Skeletal muscle tissue (tissue), 4 donors: ENCODE results near the gene NAALADL2. TPM values are rescaled to one million over a fixed set of nuclear protein-coding genes. Genes with fewer than 3 reads are reported as not detected.

ENCODE experiments used
- H3K27ac ChIP-seq: one replicate; pipeline ENCODE4 v1.7.0; 2013; ENCODE audit warnings: mild to moderate bottlenecking, low read depth, low read length, inconsistent platforms
- H3K27me3 ChIP-seq, 3 donors: one replicate each; pipeline ENCODE4 v1.7.0; 2013; ENCODE audit warnings: low read length in 3 of 3; ENCODE audit not compliant: control insufficient read depth in 3 of 3, insufficient read depth in 3 of 3
- H3K36me3 ChIP-seq, 3 donors: one replicate each; pipeline ENCODE4 v1.7.0; 2013; ENCODE audit warnings: low read length in 3 of 3; ENCODE audit not compliant: control insufficient read depth in 3 of 3, insufficient read depth in 3 of 3
- H3K4me1 ChIP-seq, 3 donors: one replicate each; pipeline ENCODE4 v1.7.0; 2013; ENCODE audit warnings: low read length in 3 of 3, mild to moderate bottlenecking in 3 of 3; ENCODE audit not compliant: control insufficient read depth in 3 of 3, insufficient read depth in 3 of 3
- H3K4me3 ChIP-seq, 3 donors: one replicate each; pipeline ENCODE4 v1.7.0; 2013; ENCODE audit warnings: low read length in 3 of 3
- H3K9ac ChIP-seq, 3 donors: one replicate each; pipeline ENCODE4 v1.7.0; 2013; ENCODE audit warnings: low read length in 3 of 3, mild to moderate bottlenecking in 3 of 3, moderate library complexity in 2 of 3, low read depth in 1 of 3
- H3K9me3 ChIP-seq, 3 donors: one replicate each; pipeline ENCODE4 v1.7.0; 2013; ENCODE audit warnings: low read length in 3 of 3; ENCODE audit not compliant: control insufficient read depth in 3 of 3
- total RNA-seq: library from RNA; depleted of rRNA; stranded (reverse); fragments of >200 nt; gene quantifications from one replicate; pipeline ENCODE4 v1.2.3, GENCODE V29; 2014
- donor health status: Osteomylitis.

The NAALADL2 gene
- total RNA-seq, 1 donor from 2014 or later: 17.7 TPM

- Histone ChIP-seq H3K9me3 (no peaks in the 10 kb centered on the region), H3K9ac (no peak overlapping the region), H3K4me1 (no peaks in the 10 kb centered on the region), H3K4me3 (no peak overlapping the region), H3K27ac (no peak overlapping the region), H3K27me3 (no peaks in the 10 kb centered on the region), H3K36me3 (no peaks in the 10 kb centered on the region)
Observed at GRCh38 chr3:175326041-175326440, 466.9 kb downstream of the NAALADL2 start.

- H3K9ac ChIP-seq: no peak overlapping the region
- no peak overlapping the region for H3K4me3 ChIP-seq
- no peaks in the 10 kb centered on the region for H3K36me3 ChIP-seq
- no peak overlapping the region for H3K27ac ChIP-seq
- H3K27me3 ChIP-seq: no peaks in the 10 kb centered on the region
- H3K4me1 ChIP-seq: no peaks in the 10 kb centered on the region
- no peaks in the 10 kb centered on the region for H3K9me3 ChIP-seq
Observed at GRCh38 chr3:175329373-175329772, 470.2 kb downstream of the NAALADL2 start.

GRCh38 chr3:175335229-175335628, 476.1 kb downstream of the NAALADL2 start:
- no peak overlapping the region for H3K9ac ChIP-seq
- no peaks in the 10 kb centered on the region for H3K27me3 ChIP-seq

GRCh38 chr3:175336406-175337133, 477.4 kb downstream of the NAALADL2 start:
- peaks cover 0 to 6% (median 0%) of the 10 kb centered on the region in 3 donors for H3K4me1 ChIP-seq

More at GRCh38 chr3:175335229-175335628, 476.1 kb downstream of the NAALADL2 start:
- Histone ChIP-seq H3K9me3 (no peaks in the 10 kb centered on the region), H3K36me3 (no peaks in the 10 kb centered on the region), H3K4me1 (peaks cover 0 to 6% (median 0%) of the 10 kb centered on the region in 3 donors), H3K4me3 (no peak overlapping the region), H3K27ac (no peak overlapping the region)

GRCh38 chr3:175337631-175338030, 478.5 kb downstream of the NAALADL2 start:
- Histone ChIP-seq H3K9me3 (no peaks in the 10 kb centered on the region), H3K4me1 (peaks cover 0 to 6% (median 0%) of the 10 kb centered on the region in 3 donors), H3K4me3 (no peak overlapping the region), H3K36me3 (no peaks in the 10 kb centered on the region), H3K27me3 (no peaks in the 10 kb centered on the region), H3K27ac (no peak overlapping the region), H3K9ac (no peak overlapping the region)

More at GRCh38 chr3:175336406-175337133, 477.4 kb downstream of the NAALADL2 start:
- Histone ChIP-seq H3K4me3 (no peak overlapping the region), H3K27me3 (no peaks in the 10 kb centered on the region), H3K9ac (no peak overlapping the region), H3K9me3 (no peaks in the 10 kb centered on the region), H3K36me3 (no peaks in the 10 kb centered on the region), H3K27ac (no peak overlapping the region)

- Histone ChIP-seq H3K27me3 (no peaks in the 10 kb centered on the region), H3K9ac (no peak overlapping the region), H3K4me3 (no peak overlapping the region)
Observed at GRCh38 chr3:175338775-175339535, 479.8 kb downstream of the NAALADL2 start.

GRCh38 chr3:175340338-175341015, 481.3 kb downstream of the NAALADL2 start:
- H3K9ac ChIP-seq: no peak overlapping the region

More at GRCh38 chr3:175338775-175339535, 479.8 kb downstream of the NAALADL2 start:
- no peaks in the 10 kb centered on the region for H3K36me3 ChIP-seq
- no peaks in the 10 kb centered on the region for H3K9me3 ChIP-seq
- H3K4me1 ChIP-seq: peaks cover 0 to 6% (median 0%) of the 10 kb centered on the region in 3 donors
- no peak overlapping the region for H3K27ac ChIP-seq

GRCh38 chr3:175342196-175342595, 483.1 kb downstream of the NAALADL2 start:
- no peaks in the 10 kb centered on the region for H3K36me3 ChIP-seq
- no peak overlapping the region for H3K27ac ChIP-seq
- no peak overlapping the region for H3K9ac ChIP-seq

More at GRCh38 chr3:175340338-175341015, 481.3 kb downstream of the NAALADL2 start:
- no peak overlapping the region for H3K27ac ChIP-seq
- no peaks in the 10 kb centered on the region for H3K9me3 ChIP-seq
- H3K4me1 ChIP-seq: peaks cover 0 to 6% (median 0%) of the 10 kb centered on the region in 3 donors
- no peaks in the 10 kb centered on the region for H3K27me3 ChIP-seq
- no peak overlapping the region for H3K4me3 ChIP-seq
- H3K36me3 ChIP-seq: no peaks in the 10 kb centered on the region

GRCh38 chr3:175343946-175344345, 484.8 kb downstream of the NAALADL2 start:
- H3K9me3 ChIP-seq: no peaks in the 10 kb centered on the region

More at GRCh38 chr3:175342196-175342595, 483.1 kb downstream of the NAALADL2 start:
- H3K27me3 ChIP-seq: no peaks in the 10 kb centered on the region
- no peak overlapping the region for H3K4me3 ChIP-seq
- H3K9me3 ChIP-seq: no peaks in the 10 kb centered on the region
- H3K4me1 ChIP-seq: peaks cover 0 to 6% (median 0%) of the 10 kb centered on the region in 3 donors

More at GRCh38 chr3:175343946-175344345, 484.8 kb downstream of the NAALADL2 start:
- no peaks in the 10 kb centered on the region for H3K36me3 ChIP-seq
- H3K4me3 ChIP-seq: no peak overlapping the region
- no peaks in the 10 kb centered on the region for H3K27me3 ChIP-seq
- peaks cover 0 to 2% (median 0%) of the 10 kb centered on the region in 3 donors for H3K4me1 ChIP-seq
- H3K9ac ChIP-seq: no peak overlapping the region
- H3K27ac ChIP-seq: no peak overlapping the region
